H9 (cell line): ENCODE data around the gene SYNE3. TPM values are rescaled to one million over a fixed set of nuclear protein-coding genes. Genes with fewer than 3 reads are reported as not detected.

Experiments used
- DNase-seq: peaks from one replicate; pipeline ENCODE4 v3.0.0-alpha.2; 2017
- H2AFZ ChIP-seq: one replicate; pipeline ENCODE4 v1.6.1; 2013; ENCODE audit warnings: mild to moderate bottlenecking, low read length, control low read depth, moderate library complexity
- H2AK5ac ChIP-seq: 2 replicates; pipeline ENCODE4 v1.6.1; 2013; ENCODE audit warnings: low read length, control low read depth, mixed read lengths; ENCODE audit not compliant: insufficient read length
- H2BK120ac ChIP-seq: one replicate; pipeline ENCODE4 v1.6.1; 2013; ENCODE audit warnings: low read depth, mild to moderate bottlenecking, low read length, control low read depth, inconsistent platforms; ENCODE audit not compliant: poor library complexity, severe bottlenecking
- H2BK12ac ChIP-seq: 2 replicates; pipeline ENCODE4 v1.6.1; 2013; ENCODE audit warnings: low read length, control low read depth, mixed read lengths, low read depth; ENCODE audit not compliant: insufficient read length
- H2BK15ac ChIP-seq: 2 replicates; pipeline ENCODE4 v1.6.1; 2013; ENCODE audit warnings: low read depth, low read length, control low read depth
- H2BK20ac ChIP-seq: one replicate; pipeline ENCODE4 v1.6.1; 2013; ENCODE audit warnings: low read depth, mild to moderate bottlenecking, low read length, control low read depth, inconsistent platforms; ENCODE audit not compliant: poor library complexity, severe bottlenecking
- H2BK5ac ChIP-seq: 2 replicates; pipeline ENCODE4 v1.6.1; 2013; ENCODE audit warnings: low read length, control low read depth, mixed read lengths; ENCODE audit not compliant: insufficient read length
- H3K14ac ChIP-seq: 2 replicates; pipeline ENCODE4 v1.6.1; 2013; ENCODE audit warnings: low read length, control low read depth; ENCODE audit not compliant: insufficient read depth
- H3K18ac ChIP-seq: 2 replicates; pipeline ENCODE4 v1.6.1; 2013; ENCODE audit warnings: low read depth, mild to moderate bottlenecking, mixed read lengths, low read length, control low read depth; ENCODE audit not compliant: insufficient read length
- H3K23ac ChIP-seq: 2 replicates; pipeline ENCODE4 v1.6.1; 2013; ENCODE audit warnings: low read length, control low read depth, mixed read lengths, low read depth; ENCODE audit not compliant: insufficient read length
- H3K23me2 ChIP-seq: 2 replicates; pipeline ENCODE4 v1.6.1; 2013; ENCODE audit warnings: low read depth, mild to moderate bottlenecking, mixed read lengths, low read length, control low read depth; ENCODE audit not compliant: insufficient read length, poor library complexity, severe bottlenecking
- H3K27ac ChIP-seq: 2 replicates; pipeline ENCODE4 v1.5.1; 2013; ENCODE audit warnings: low read length, control low read depth, mixed read lengths, low read depth; ENCODE audit not compliant: insufficient read length
- H3K27me3 ChIP-seq: 2 replicates; pipeline ENCODE4 v1.6.1; 2013; ENCODE audit warnings: low read length, control low read depth, inconsistent platforms; ENCODE audit not compliant: insufficient read depth
- H3K4ac ChIP-seq: 2 replicates; pipeline ENCODE4 v1.6.1; 2013; ENCODE audit warnings: low read depth, mild to moderate bottlenecking, control low read depth, inconsistent platforms, low read length, moderate library complexity
- H3K4me1 ChIP-seq: 2 replicates; pipeline ENCODE4 v1.6.1; 2013; ENCODE audit warnings: low read length, control low read depth, inconsistent platforms; ENCODE audit not compliant: insufficient read depth
- H3K4me2 ChIP-seq: 2 replicates; pipeline ENCODE4 v1.6.1; 2013; ENCODE audit warnings: low read length, control low read depth, mixed read lengths; ENCODE audit not compliant: insufficient read length, insufficient read depth
- H3K56ac ChIP-seq: 2 replicates; pipeline ENCODE4 v1.6.1; 2013; ENCODE audit warnings: low read depth, mild to moderate bottlenecking, mixed read lengths, low read length, control low read depth; ENCODE audit not compliant: insufficient read length
- H3K79me1 ChIP-seq: 2 replicates; pipeline ENCODE4 v1.6.1; 2013; ENCODE audit warnings: low read depth, mild to moderate bottlenecking, moderate library complexity, low read length, control low read depth, inconsistent platforms; ENCODE audit not compliant: insufficient read depth, poor library complexity, severe bottlenecking
- H3K79me2 ChIP-seq: 2 replicates; pipeline ENCODE4 v1.6.1; 2013; ENCODE audit warnings: low read length, control low read depth, inconsistent platforms; ENCODE audit not compliant: insufficient read depth
- H3K9ac ChIP-seq: 2 replicates; pipeline ENCODE4 v1.6.1; 2013; ENCODE audit warnings: low read length, control low read depth, mixed read lengths; ENCODE audit not compliant: insufficient read length; ENCODE audit errors: extremely low read depth
- H3K9me3 ChIP-seq: one replicate; pipeline ENCODE4 v1.6.1; 2013; ENCODE audit warnings: low read depth, low read length, inconsistent platforms; ENCODE audit not compliant: control insufficient read depth
- H3T11ph ChIP-seq: one replicate; pipeline ENCODE4 v1.6.1; 2013; ENCODE audit warnings: mild to moderate bottlenecking, low read length, control low read depth, inconsistent platforms
- H4K20me1 ChIP-seq: one replicate; pipeline ENCODE4 v1.6.1; 2013; ENCODE audit not compliant: control insufficient read depth, insufficient read length, insufficient read depth
- H4K5ac ChIP-seq: 2 replicates; pipeline ENCODE4 v1.6.1; 2013; ENCODE audit warnings: low read depth, mild to moderate bottlenecking, mixed read lengths, low read length, control low read depth; ENCODE audit not compliant: insufficient read length
- H4K8ac ChIP-seq: replicated peaks from 2 replicates; pipeline ENCODE4 v1.6.1; 2013; ENCODE audit warnings: low read length, control low read depth, mixed read lengths, low read depth; ENCODE audit not compliant: insufficient read length
- H4K91ac ChIP-seq: 2 replicates; pipeline ENCODE4 v1.6.1; 2013; ENCODE audit warnings: low read depth, mild to moderate bottlenecking, moderate library complexity, mixed read lengths, low read length, control low read depth; ENCODE audit not compliant: insufficient read length
- H3K27ac Mint-ChIP-seq, 3 experiments: 2 replicates in 2 of 3; 3 replicates in 1 of 3; pipeline ENCODE4 v1.8.0; 2020 to 2021; ENCODE audit warnings: mixed read lengths in 3 of 3, mild to moderate bottlenecking in 1 of 3, moderate library complexity in 1 of 3
- H3K27me3 Mint-ChIP-seq: 2 replicates; pipeline ENCODE4 v1.8.0; 2021; ENCODE audit warnings: low read depth, mild to moderate bottlenecking, moderate library complexity, mixed read lengths
- H3K36me3 Mint-ChIP-seq, 3 experiments: 2 replicates in 2 of 3; 3 replicates in 1 of 3; pipeline ENCODE4 v1.8.0; 2020 to 2021; ENCODE audit warnings: low read depth in 3 of 3, mixed read lengths in 3 of 3; ENCODE audit not compliant: insufficient read depth in 1 of 3
- H3K4me1 Mint-ChIP-seq, 2 experiments: 2 replicates each; pipeline ENCODE4 v1.8.0; 2020; ENCODE audit warnings: mixed read lengths in 2 of 2
- H3K4me3 Mint-ChIP-seq, 2 experiments: 2 replicates in 1 of 2; 3 replicates in 1 of 2; pipeline ENCODE4 v1.8.0; 2020 to 2021; ENCODE audit warnings: mild to moderate bottlenecking in 2 of 2, mixed read lengths in 2 of 2, moderate library complexity in 1 of 2
- H3K9me3 Mint-ChIP-seq, 2 experiments: 2 replicates in 1 of 2; 3 replicates in 1 of 2; pipeline ENCODE4 v1.8.0; 2020; ENCODE audit warnings: mild to moderate bottlenecking in 2 of 2, mixed read lengths in 2 of 2, moderate library complexity in 1 of 2
- CTCF ChIP-seq: fragments of 200-600 bp; sonication (generic); conservative IDR thresholded peaks from 3 replicates; pipeline ENCODE4 v1.8.0; 2021; ENCODE audit warnings: antibody characterized with exemption, mild to moderate bottlenecking
- WGBS: extraction: QIAGEN DNeasy Blood & Tissue Kit; methylation state at CpG from one replicate; pipeline ENCODE4 v1.1.7; 2013; ENCODE audit warnings: missing lambda C conversion rate, low lambda C conversion rate, mixed read lengths; ENCODE audit not compliant: insufficient read length; ENCODE audit errors: extremely low coverage; 5-methylcytosine and 5-hydroxymethylcytosine counted together
- total RNA-seq: library from RNA; stranded (reverse); gene quantifications from 2 replicates; pipeline ENCODE4 v1.2.1, GENCODE V29; 2021

The SYNE3 gene
- total RNA-seq, 1 experiment from 2014 or later = 0.11 TPM

GRCh38 chr14:95549656-95550585 lies 33.5 kb upstream of the SYNE3 start:
- no peak overlapping the region for H2BK15ac ChIP-seq
- no peak overlapping the region for H3K4me2 ChIP-seq
- no CpG with 5 or more reads among the region's 16 CpGs for WGBS

More at GRCh38 chr14:95549656-95550585, 33.5 kb upstream of the SYNE3 start:
- no peaks in the 10 kb centered on the region for H3K23me2 ChIP-seq
- peak overlapping the region in 2 of 3 experiments; percentile 5 to 95; a peak in 2 of 7 replicates for H3K27ac Mint-ChIP-seq
- no peak overlapping the region for H3K27ac ChIP-seq
- H4K5ac ChIP-seq = no peak overlapping the region
- H2BK5ac ChIP-seq = no peak overlapping the region
- H3K4me1 ChIP-seq = no peaks in the 10 kb centered on the region
- H3K4ac ChIP-seq = no peak overlapping the region
- no peaks in the 10 kb centered on the region; the same call in none of the 2 replicates for H3K27me3 ChIP-seq
- H4K8ac ChIP-seq = no peak overlapping the region
- H2BK120ac ChIP-seq = no peak overlapping the region
- no peaks in the 10 kb centered on the region for H4K20me1 ChIP-seq
- H3K79me1 ChIP-seq = peaks cover 4% of the 10 kb centered on the region
- no peak overlapping the region for H3K18ac ChIP-seq
- H3K14ac ChIP-seq = no peak overlapping the region
- H3K79me2 ChIP-seq = no peaks in the 10 kb centered on the region
- TF ChIP-seq CTCF = no peak
- no peak overlapping the region for H3K9ac ChIP-seq
- H3K4me1 Mint-ChIP-seq = peaks cover 9 to 11% of the 10 kb centered on the region in 2 experiments
- H2BK20ac ChIP-seq = no peak overlapping the region
- H3K9me3 Mint-ChIP-seq = peaks cover 3 to 8% of the 10 kb centered on the region in 2 experiments; a peak in 3 of 5 replicates
- no peak overlapping the region for H3K23ac ChIP-seq
- no peak overlapping the region for H3T11ph ChIP-seq
- H2BK12ac ChIP-seq = no peak overlapping the region
- H2AFZ ChIP-seq = no peak overlapping the region
- no peak overlapping the region for H3K56ac ChIP-seq
- H4K91ac ChIP-seq = no peak overlapping the region
- H3K27me3 Mint-ChIP-seq = peaks cover 27% of the 10 kb centered on the region
- H2AK5ac ChIP-seq = no peak overlapping the region
- no peak overlapping the region for H3K4me3 Mint-ChIP-seq
- DNase-seq = no peak
- peaks cover 12 to 33% (median 27%) of the 10 kb centered on the region in 3 experiments for H3K36me3 Mint-ChIP-seq
- no peaks in the 10 kb centered on the region for H3K9me3 ChIP-seq
